Muscle layer of colon (tissue), 2 donors: ENCODE results near the gene PAMR1.

Experiments
- H3K27ac ChIP-seq: one replicate; pipeline ENCODE4 v1.7.0; 2013; ENCODE audit warnings: low read depth, mild to moderate bottlenecking, low read length, moderate library complexity
- H3K27me3 ChIP-seq, 2 donors: one replicate each; pipeline ENCODE4 v1.7.0; 2013; ENCODE audit warnings: low read length in 2 of 2, mild to moderate bottlenecking in 2 of 2; ENCODE audit not compliant: insufficient read depth in 2 of 2, control insufficient read depth in 1 of 2
- H3K36me3 ChIP-seq: one replicate; pipeline ENCODE4 v1.7.0; 2013; ENCODE audit warnings: mild to moderate bottlenecking, low read length; ENCODE audit not compliant: insufficient read depth
- H3K4me1 ChIP-seq: one replicate; pipeline ENCODE4 v1.7.0; 2013; ENCODE audit warnings: mild to moderate bottlenecking, low read length; ENCODE audit not compliant: insufficient read depth
- H3K4me3 ChIP-seq, 2 donors: one replicate each; pipeline ENCODE4 v1.7.0; 2013; ENCODE audit warnings: low read length in 2 of 2, low read depth in 1 of 2, mild to moderate bottlenecking in 1 of 2, moderate library complexity in 1 of 2
- H3K9ac ChIP-seq: one replicate; pipeline ENCODE4 v1.7.0; 2013; ENCODE audit warnings: low read length
- H3K9me3 ChIP-seq: one replicate; pipeline ENCODE4 v1.7.0; 2013; ENCODE audit warnings: mild to moderate bottlenecking, low read length
- donor health status: abdominal sarcoma.
- donor health status: Adenocarcinoma of cecum.

The PAMR1 gene

DNA sequence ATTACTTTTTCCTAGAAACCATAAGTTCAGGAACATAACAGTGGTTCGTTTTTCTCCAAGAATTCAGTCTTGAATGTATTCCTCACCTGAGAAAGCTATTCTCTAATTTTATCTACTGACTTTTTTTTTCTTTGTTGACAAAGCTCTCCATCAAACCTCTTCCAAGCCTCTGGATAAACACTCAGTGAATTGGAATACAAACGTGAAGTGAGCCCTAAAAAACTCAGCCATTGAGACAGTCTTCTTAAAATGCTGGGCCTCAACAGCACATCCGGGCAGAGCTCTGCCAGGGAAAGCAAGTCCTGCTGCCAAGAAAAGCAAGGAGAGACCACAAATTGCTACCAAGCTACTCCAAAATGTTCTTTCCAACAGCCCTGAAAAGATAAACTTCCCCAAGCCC is 98.3 kb downstream of the PAMR1 start:
- Histone ChIP-seq H3K27ac (no peak overlapping the region), H3K4me3 (no peak overlapping the region), H3K4me1 (peaks cover 5% of the 10 kb centered on the region), H3K27me3 (no peaks in the 10 kb centered on the region), H3K9me3 (no peaks in the 10 kb centered on the region), H3K9ac (no peak overlapping the region), H3K36me3 (peaks cover 3% of the 10 kb centered on the region)

DNA sequence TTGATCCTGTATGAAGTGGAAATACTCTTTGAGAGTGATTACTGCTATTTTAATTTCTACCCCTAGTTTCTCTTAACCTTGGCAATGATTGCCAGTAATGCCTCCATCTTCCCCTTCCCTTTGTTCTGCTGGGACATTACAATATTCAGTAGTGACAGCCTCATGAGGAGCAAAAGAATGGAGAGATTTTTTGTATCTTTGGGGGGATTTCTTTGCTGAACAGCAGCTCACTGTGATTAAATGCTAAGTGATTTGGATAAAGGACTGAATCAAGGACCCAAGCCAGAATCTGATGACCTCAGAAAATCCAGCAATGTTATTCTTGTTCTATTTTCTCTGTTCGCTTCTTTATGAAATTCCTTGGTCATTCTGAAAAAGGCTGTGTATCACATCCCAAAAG is 99.1 kb downstream of the PAMR1 start:
- H3K4me1 ChIP-seq = peaks cover 5% of the 10 kb centered on the region
- H3K9ac ChIP-seq = no peak overlapping the region
- H3K27me3 ChIP-seq = no peaks in the 10 kb centered on the region
- no peak overlapping the region for H3K27ac ChIP-seq
- no peak overlapping the region for H3K4me3 ChIP-seq
- no peaks in the 10 kb centered on the region for H3K9me3 ChIP-seq
- no peaks in the 10 kb centered on the region for H3K36me3 ChIP-seq

GRCh38 chr11:35425603-35426212 is 99.7 kb downstream of the PAMR1 start:
- Histone ChIP-seq H3K9me3 (no peaks in the 10 kb centered on the region), H3K27me3 (peaks cover 1 to 5% of the 10 kb centered on the region in 2 donors), H3K27ac (no peak overlapping the region), H3K36me3 (no peaks in the 10 kb centered on the region), H3K4me1 (peaks cover 5% of the 10 kb centered on the region), H3K4me3 (no peak overlapping the region), H3K9ac (no peak overlapping the region)

DNA sequence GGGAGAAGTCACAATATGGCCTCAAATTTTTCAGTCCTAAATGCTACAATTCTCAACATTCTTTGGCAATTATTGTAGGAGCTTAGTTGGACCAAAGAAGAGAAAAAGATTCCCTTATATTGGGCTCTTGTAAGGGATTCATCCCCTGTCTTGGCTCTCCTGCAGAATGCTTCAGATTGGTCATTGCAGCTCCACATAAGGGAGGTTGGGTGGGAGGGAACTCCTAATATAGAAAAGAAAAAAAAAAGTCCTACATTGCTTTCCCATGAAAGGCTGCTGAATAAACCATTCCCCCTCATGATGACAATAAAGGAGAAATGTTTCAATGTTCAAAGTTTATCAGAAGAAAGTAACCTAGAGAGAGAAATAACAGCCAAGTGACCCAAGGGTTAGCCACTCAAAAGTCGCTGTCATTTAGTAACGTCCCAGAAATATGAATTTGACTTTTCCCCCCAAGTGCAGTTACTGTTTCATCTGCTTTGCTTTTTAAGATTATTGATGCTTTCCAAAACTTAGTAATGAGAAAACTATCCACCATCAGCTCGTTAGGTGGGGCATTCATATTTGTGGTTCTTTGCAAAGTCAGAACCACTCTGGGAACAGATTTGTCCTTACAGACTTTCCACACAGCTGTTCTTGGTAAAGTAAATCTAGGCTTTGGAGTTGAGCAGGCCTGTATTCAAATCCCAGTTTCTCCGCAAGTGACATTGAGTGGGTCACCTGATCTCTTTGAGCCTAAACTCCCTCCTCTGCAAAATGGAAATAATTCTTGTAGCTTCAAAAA is 101.1 kb downstream of the PAMR1 start:
- Histone ChIP-seq H3K4me3 (no peak overlapping the region), H3K4me1 (peaks cover 5% of the 10 kb centered on the region), H3K36me3 (no peaks in the 10 kb centered on the region), H3K27me3 (peaks cover 9 to 19% of the 10 kb centered on the region in 2 donors), H3K9me3 (no peaks in the 10 kb centered on the region), H3K9ac (no peak overlapping the region), H3K27ac (no peak overlapping the region)

- no peaks in the 10 kb centered on the region for H3K4me1 ChIP-seq
- H3K36me3 ChIP-seq = no peaks in the 10 kb centered on the region
- peaks cover 29 to 37% of the 10 kb centered on the region in 2 donors for H3K27me3 ChIP-seq
- no peak overlapping the region for H3K4me3 ChIP-seq
- no peaks in the 10 kb centered on the region for H3K9me3 ChIP-seq
- no peak overlapping the region for H3K27ac ChIP-seq
- H3K9ac ChIP-seq = no peak overlapping the region
Measured at GRCh38 chr11:35420371-35420770, 105.0 kb downstream of the PAMR1 start.

DNA sequence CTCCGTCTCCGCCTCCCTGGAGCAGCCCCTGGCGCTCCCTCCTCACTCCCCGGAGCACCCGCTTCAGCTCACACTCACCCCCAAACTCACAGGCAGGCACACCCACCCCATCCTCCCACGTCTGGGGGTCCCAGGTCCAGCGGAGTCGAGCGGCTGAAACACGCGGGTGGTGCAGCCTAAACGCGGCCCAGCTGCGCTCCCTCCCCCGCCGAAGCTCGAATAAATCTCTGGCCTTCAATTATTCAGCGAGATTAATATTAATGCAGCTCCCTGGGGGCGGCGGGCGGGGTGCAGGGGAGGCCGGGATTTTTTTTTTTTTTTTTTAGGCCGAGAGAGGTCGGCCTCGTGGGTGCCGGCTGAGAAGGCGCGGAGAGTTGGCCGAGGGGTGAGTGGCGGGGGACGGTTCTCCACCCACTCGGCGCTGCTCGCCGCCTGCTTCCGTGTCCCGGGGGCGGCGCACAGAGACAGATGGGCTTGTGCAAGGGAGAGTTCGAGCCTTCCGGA is 105.5 kb downstream of the PAMR1 start:
- Histone ChIP-seq H3K4me3 (peak overlapping the region; percentile 33 to 45), H3K9ac (no peak overlapping the region), H3K36me3 (no peaks in the 10 kb centered on the region), H3K27ac (no peak overlapping the region), H3K4me1 (no peaks in the 10 kb centered on the region), H3K27me3 (peaks cover 30 to 37% of the 10 kb centered on the region in 2 donors), H3K9me3 (no peaks in the 10 kb centered on the region)

DNA sequence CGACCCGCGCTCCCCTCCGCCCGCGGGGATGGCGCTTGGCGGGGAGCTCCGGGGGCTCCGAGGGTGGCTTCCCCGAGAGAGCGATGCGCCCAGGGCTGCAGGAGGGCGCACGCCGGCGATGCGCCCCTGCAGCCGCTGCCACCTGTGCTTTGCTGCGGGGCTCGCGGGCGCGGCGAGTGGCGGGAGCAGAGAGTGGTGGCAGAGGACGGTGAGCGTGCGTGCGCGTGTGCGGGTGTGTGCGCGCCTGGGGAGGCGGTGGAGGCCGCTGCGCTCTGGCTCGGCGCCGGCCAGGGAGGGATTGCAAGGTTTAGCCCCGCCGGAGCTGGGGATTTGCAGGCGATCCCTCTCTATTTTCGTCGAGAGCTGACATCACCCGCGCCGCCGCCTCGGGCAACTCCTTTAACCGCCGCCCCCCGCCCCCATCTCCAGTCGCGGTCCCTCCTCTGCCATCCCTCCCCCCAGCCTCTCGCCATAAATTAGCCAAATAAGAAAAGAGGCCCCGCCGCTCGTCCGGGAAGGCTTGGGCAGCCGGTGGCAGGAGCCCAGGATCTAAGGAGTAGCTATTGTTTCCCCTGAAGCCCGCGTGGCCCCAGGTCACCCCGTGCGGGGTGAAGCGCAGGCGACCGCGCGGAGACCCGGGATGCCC is 106.1 kb downstream of the PAMR1 start, which contains the start of gene SLC1A2:
Gene SLC1A2 (minus strand): TSS at position 375 of the 646 bp plus-strand sequence. CDS start 592 bp downstream, outside the sequence.
- Histone ChIP-seq H3K4me3 (peak within 1 kb of the TSS; percentile 33 to 45), H3K4me1 (no peaks in the 10 kb centered on the region), H3K9me3 (no peaks in the 10 kb centered on the region), H3K36me3 (no peaks in the 10 kb centered on the region), H3K27ac (no peak within 1 kb of the TSS), H3K9ac (no peak within 1 kb of the TSS), H3K27me3 (peaks cover 30 to 37% of the 10 kb centered on the region in 2 donors)

DNA sequence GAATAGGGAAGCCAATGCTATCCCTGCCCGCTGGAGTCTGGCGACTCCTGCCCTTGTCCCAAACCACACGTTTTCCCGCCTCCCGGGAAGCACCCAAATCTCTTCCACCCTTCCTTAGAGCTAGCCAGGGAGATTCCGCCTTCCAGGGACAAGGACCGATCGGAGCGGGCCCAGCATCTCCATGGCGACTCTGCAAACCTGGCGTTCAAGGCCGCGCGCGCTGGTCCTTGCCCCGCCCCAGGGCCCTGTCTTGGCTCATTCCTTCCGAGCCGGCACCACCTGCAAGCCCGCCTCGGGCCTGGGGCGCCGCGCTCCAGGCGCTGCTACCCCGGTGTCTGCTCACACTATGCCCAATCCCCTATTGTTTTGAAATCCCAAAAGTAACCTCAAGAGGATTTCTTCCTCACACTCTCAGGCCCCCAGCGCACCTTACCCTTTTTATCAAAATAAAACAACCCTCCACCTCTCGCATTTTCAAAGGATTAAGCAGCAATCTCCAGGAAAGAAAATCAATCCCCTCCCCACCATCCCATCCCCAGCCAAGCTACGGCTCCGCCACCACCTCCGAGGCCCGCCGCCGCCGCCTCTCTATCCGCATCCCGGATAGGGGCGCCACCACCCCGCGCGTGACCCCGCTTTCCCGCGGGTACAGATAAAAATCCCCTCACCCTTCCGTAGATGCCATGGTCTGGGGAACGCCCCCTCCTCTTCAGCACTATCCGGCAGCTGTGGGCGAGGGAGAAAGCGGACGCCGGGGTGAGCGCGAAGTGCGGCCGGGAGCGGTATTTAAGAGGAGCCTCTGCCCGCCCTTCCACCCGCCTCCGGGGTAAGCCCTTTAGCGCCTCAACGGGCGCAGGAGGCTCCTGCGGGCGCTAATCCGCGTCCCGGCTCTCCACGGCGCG is 106.9 kb downstream of the PAMR1 start:
- Histone ChIP-seq H3K4me3 (peak overlapping the region; percentile 14 to 45), H3K27me3 (peaks cover 30 to 37% of the 10 kb centered on the region in 2 donors), H3K9me3 (no peaks in the 10 kb centered on the region), H3K27ac (no peak overlapping the region), H3K4me1 (no peaks in the 10 kb centered on the region), H3K9ac (no peak overlapping the region), H3K36me3 (no peaks in the 10 kb centered on the region)

DNA sequence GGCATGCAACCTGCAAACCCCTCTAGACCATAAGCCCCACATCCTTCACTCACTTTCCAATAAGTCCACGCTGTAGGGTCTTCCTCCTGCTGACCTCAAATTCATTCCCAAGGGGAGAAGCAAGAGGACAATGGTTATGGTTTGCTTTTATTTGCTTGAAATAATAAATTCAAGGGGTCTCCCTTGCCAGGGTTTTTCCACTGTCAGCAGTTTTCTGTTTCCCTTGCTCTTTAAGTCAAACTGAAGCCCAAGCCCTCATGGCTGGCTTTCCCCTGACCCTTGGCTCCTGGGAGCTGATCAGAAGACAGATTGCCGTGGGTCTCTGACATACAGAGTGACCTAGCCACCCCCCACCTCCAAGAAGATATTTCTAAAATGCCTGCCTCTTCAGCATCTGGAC is 109.9 kb downstream of the PAMR1 start:
- H3K4me1 ChIP-seq = no peaks in the 10 kb centered on the region
- H3K27ac ChIP-seq = no peak overlapping the region
- no peak overlapping the region for H3K4me3 ChIP-seq
- H3K27me3 ChIP-seq = peaks cover 26 to 30% of the 10 kb centered on the region in 2 donors
- H3K9ac ChIP-seq = no peak overlapping the region
- no peaks in the 10 kb centered on the region for H3K36me3 ChIP-seq
- H3K9me3 ChIP-seq = no peaks in the 10 kb centered on the region

DNA sequence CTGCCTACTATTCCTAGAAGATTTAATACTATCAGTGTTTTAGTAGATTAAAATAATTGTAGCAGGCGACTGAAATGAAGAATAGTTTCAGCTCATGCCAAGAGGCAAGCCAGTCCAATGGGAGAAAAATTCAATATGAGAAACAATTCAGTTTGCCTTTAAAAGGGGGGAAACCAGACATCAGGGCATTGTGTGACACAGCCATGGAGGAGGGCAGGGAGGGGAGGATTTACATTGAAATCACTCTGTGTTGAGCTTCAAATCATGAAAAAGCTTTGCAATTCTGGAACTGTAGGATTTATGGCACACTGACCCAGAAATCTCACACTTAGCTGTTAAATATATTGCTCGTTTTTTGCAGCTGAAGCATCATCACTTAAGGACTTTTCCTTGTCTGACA is 110.6 kb downstream of the PAMR1 start:
- H3K4me3 ChIP-seq = no peak overlapping the region
- no peak overlapping the region for H3K9ac ChIP-seq
- H3K27ac ChIP-seq = no peak overlapping the region
- peaks cover 21 to 23% of the 10 kb centered on the region in 2 donors for H3K27me3 ChIP-seq
- no peaks in the 10 kb centered on the region for H3K36me3 ChIP-seq
- no peaks in the 10 kb centered on the region for H3K9me3 ChIP-seq
- H3K4me1 ChIP-seq = no peaks in the 10 kb centered on the region
